GM23338 (cell line): Measurements from ENCODE around the gene ELP2.

Source experiments
- CREB1 ChIP-seq: fragments of 250-450 bp; sonication (Bioruptor Pico); IDR thresholded peaks from 2 replicates; pipeline ENCODE4 v1.5.0; 2020; ENCODE audit warnings: low read depth, mild to moderate bottlenecking, moderate library complexity
- CTCF ChIP-seq, 2 experiments: fragments of 200-600 bp in 1 of 2; sonication (generic) in 1 of 2; conservative IDR thresholded peaks; 2 replicates each; pipeline versions ENCODE4 v1.5.1 to v1.6.1; 2016 to 2017; ENCODE audit warnings: antibody characterized with exemption in 2 of 2, low read depth in 2 of 2, mild to moderate bottlenecking in 2 of 2, moderate library complexity in 1 of 2
- EZH2 ChIP-seq: fragments of 200-600 bp; sonication (generic); IDR thresholded peaks from one replicate; pipeline ENCODE4 v1.8.0; 2017; ENCODE audit warnings: antibody characterized with exemption, mild to moderate bottlenecking, low read depth; ENCODE audit not compliant: unreplicated experiment
- EZH2phosphoT487 ChIP-seq: fragments of 200-600 bp; sonication (generic); IDR thresholded peaks from one replicate; pipeline ENCODE4 v1.8.1; 2018; ENCODE audit warnings: antibody characterized with exemption; ENCODE audit not compliant: unreplicated experiment
- JUNB ChIP-seq: IDR thresholded peaks from one replicate; pipeline ENCODE4 v1.6.1; 2016; ENCODE audit warnings: antibody characterized with exemption; ENCODE audit not compliant: unreplicated experiment
- POLR2AphosphoS5 ChIP-seq: IDR thresholded peaks from 2 replicates; pipeline ENCODE4 v1.6.1; 2016; ENCODE audit warnings: antibody characterized with exemption, low read depth
- STAT1 ChIP-seq: IDR thresholded peaks from one replicate; pipeline ENCODE4 v1.6.1; 2016; ENCODE audit warnings: antibody characterized with exemption; ENCODE audit not compliant: unreplicated experiment
- ZNF462 ChIP-seq: fragments of 250-450 bp; sonication (Bioruptor Pico); IDR thresholded peaks from 2 replicates; pipeline ENCODE4 v1.5.0; 2020; ENCODE audit warnings: mild to moderate bottlenecking, moderate library complexity
- TF ChIP-seq, protein P1 (sequence below): IDR thresholded peaks from one replicate; pipeline ENCODE4 v1.6.1; 2018; ENCODE audit warnings: antibody characterized with exemption; ENCODE audit not compliant: unreplicated experiment

DNA sequence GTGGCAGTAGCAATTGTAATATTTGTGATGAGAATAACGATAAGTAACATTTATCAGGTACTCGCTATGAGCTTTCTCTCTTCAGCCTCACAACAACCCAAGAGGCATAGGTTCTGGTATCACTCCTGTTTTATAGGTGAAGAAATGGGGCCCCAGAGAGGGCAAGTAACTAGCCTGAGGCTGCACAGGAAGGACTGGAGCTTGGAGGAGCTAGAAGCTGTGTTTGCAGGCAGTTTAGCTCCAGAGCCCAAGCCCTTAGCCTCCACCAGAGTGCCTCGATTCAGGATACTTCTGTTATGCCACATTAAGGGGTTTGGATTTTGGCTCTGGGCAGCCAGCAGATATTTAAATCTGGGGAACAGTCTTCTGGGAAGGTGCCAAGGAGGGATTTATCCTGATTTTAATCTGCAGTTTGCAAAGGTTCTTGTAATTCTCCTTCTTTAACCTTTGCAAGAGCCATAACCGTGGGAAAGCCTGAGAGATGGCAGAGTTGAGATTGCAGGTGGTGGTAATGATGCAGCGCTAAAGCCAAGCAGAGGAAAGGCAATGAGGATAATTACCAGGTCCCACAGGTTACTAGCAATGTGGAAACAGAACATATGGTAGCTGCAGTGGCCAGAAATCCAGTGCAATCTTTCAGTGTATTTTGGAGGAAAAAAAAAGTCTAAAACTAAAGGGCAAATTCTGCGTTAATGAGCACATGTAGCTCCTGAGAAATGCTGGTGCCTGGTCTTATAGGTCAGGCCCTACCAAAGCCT lies 66.7 kb downstream of the ELP2 start:
- TF ChIP-seq POLR2AphosphoS5, result no peak
- TF ChIP-seq CTCF (conservative IDR thresholded peaks at IDR 0.05; ENCODE audit: low read depth in 2 of 2), result no peak
- TF ChIP-seq EZH2phosphoT487, result no peak
- TF ChIP-seq EZH2, result no peak
- no peak for TF ChIP-seq CREB1
- TF ChIP-seq JUNB, result no peak
- TF ChIP-seq, protein P1, sequence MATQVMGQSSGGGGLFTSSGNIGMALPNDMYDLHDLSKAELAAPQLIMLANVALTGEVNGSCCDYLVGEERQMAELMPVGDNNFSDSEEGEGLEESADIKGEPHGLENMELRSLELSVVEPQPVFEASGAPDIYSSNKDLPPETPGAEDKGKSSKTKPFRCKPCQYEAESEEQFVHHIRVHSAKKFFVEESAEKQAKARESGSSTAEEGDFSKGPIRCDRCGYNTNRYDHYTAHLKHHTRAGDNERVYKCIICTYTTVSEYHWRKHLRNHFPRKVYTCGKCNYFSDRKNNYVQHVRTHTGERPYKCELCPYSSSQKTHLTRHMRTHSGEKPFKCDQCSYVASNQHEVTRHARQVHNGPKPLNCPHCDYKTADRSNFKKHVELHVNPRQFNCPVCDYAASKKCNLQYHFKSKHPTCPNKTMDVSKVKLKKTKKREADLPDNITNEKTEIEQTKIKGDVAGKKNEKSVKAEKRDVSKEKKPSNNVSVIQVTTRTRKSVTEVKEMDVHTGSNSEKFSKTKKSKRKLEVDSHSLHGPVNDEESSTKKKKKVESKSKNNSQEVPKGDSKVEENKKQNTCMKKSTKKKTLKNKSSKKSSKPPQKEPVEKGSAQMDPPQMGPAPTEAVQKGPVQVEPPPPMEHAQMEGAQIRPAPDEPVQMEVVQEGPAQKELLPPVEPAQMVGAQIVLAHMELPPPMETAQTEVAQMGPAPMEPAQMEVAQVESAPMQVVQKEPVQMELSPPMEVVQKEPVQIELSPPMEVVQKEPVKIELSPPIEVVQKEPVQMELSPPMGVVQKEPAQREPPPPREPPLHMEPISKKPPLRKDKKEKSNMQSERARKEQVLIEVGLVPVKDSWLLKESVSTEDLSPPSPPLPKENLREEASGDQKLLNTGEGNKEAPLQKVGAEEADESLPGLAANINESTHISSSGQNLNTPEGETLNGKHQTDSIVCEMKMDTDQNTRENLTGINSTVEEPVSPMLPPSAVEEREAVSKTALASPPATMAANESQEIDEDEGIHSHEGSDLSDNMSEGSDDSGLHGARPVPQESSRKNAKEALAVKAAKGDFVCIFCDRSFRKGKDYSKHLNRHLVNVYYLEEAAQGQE, result no peak
- no peak for TF ChIP-seq ZNF462 (CRISPR knock-in tag)
- TF ChIP-seq STAT1, result no peak
